SKM-1 treated with dmso at 0.1 percent for 144 hours (cell line): ENCODE results near the gene EP300.
"Not testable (repeated sequence)": the region's sequence is repeated elsewhere in the genome, so short reads cannot be mapped to it uniquely, and the experiment has no call there.

Experiments
- DNase-seq: peaks from one replicate; lab custom pipeline; 2025; ENCODE audit not compliant: unreplicated experiment; lab: John Stamatoyannopoulos, UW

EP300 gene

DNA sequence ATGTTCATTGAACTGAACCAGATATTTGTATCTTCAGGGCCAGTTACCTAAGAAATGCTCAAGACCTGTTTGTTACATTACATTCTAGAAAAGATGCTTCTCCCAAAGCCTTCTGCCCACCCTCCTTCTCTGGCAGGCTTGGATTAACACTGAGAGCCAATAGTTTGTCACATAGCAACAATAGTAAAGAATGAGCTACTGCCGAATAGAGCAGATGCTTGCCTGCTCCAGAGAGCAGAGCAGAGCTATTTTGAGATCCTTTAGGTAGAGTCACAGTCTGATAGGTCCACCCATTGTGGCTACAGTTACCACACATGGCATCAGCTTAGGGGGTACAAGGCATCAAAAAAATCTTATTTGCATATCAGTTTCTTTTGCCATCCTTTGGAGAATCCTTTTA is 13.5 kb upstream of the EP300 start:
- DNase-seq: no peak

- DNase-seq: no peak
Measured at GRCh38 chr22:41085842-41086241, 6.5 kb upstream of the EP300 start.

- DNase-seq: peak; percentile 96
Measured at GRCh38 chr22:41091132-41092022, 1.0 kb upstream of the EP300 start.

DNA sequence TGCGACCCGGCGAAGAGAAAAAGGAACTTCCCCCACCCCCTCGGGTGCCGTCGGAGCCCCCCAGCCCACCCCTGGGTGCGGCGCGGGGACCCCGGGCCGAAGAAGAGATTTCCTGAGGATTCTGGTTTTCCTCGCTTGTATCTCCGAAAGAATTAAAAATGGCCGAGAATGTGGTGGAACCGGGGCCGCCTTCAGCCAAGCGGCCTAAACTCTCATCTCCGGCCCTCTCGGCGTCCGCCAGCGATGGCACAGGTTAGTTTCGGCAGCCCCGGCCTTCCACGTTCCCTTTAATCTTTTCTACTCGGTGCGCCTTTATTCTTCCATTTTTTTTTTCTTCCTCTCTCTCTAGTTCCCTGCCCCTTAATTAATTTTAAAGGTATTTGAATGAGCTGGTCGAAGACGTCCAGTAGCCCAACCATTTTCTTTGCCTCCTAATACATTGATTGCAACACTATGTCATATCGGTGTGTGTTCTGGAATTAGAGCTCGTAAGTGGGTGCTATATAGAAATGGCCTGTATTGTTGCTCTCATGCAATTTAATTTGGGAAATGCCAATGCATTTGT is 537 bp downstream of the EP300 start:
- no peak for DNase-seq

DNA sequence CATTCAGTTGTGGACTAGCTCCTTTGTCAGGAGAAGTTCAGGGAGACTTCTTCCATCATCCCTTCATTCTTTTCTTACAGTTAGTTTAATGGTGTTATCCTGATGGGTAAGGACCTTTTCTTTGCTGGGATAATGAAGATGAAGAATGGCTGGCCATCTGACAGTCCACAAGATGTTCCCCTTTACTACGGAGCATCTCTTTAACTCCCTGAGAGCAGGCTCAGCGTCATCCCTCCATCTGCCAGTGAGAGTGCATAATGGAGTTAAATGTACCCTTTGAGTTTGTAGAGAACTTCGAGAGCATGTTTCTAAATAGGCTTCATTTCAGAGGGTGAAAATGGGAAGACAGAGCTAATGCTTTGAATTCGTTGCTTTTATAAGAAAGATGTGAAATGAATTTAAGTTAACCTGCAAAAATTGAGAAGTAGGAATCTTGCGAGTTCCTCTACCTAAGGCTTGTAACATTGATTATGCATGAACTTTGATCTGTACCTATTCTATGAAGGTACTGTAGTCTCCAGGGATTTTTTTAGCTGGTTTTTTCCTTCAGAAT is 1.7 kb downstream of the EP300 start:
- DNase-seq: peak; percentile 17

DNA sequence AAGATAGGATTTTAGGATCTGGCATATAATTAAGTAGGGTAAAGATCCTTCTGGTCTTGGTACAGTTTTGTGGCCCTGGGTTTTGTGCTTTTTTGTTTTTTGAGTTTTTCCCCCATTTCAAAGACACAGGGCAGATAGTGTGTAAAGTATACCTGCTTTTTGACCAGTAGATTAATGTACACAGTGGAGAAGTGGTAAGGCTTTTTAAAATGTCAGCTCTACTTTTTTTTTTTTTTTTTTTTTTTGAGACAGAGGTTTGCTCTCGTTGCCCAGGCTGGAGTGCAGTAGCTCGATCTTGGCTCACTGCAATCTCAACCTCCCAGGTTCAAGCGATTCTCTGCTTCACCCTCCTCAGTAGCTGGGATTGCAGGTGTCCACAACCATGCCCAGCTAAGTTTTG is 4.0 kb downstream of the EP300 start:
- no peak for DNase-seq

GRCh38 chr22:41096841-41097240 is 4.4 kb downstream of the EP300 start:
- DNase-seq: no peak

DNA sequence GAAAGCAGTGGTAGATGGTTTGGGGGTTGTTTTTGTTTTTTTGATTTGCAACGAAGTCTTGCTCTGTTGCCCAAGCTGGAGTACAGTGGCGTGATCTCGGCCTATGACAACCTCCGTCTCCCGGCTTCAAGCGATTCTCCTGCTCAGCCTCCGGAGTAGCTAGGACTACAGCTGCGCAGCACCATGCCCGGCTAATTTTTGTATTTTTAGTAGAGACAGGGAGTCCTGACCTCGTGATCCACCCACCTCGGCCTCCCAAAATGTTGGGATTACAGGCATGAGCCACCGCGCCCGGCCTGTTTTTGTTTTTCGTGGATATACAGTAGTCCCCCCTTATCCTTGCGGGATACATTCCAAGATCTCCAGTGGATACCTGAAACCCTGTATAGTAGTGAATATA is 6.6 kb downstream of the EP300 start:
- no peak for DNase-seq

GRCh38 chr22:41106122-41106968 is 14.0 kb downstream of the EP300 start:
- no peak for DNase-seq

DNA sequence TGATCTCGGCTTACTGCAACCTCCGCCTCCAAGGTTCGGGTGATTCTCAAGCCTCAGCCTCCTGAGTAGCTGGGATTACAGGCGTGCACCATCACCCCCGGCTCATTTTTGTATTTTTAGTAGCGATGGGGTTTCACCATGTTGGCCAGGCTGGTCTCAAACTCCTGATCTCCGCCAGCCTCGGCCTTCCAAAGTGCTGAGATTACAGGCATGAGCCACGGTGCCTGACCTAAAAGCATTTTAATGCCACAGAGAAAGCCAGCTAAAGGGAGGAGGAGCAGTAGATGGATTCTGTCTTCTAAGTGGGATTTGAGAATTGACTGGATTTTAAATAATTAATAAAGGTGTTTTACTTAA is 14.6 kb downstream of the EP300 start:
- not testable (repeated sequence) for DNase-seq

DNA sequence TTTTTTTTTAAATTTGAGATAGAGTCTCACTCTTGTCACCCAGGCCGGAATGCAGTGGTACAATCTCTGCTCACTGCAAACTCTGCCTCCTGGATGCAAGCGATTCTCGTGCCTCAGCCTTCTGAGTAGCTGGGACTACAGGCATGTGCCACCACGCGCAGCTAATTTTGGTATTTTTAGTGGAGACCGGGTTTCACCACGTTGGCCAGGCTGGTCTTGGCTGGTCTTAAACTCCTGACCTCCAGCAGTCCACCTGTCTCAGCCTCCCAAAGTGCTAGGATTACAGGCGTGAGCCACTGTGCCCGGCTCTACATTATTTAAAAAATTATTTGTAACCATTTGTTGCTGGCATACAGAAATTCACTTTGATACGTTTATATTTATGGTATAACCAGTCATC is 18.6 kb downstream of the EP300 start:
- DNase-seq: no peak

- DNase-seq: no peak
Measured at GRCh38 chr22:41116342-41116741, 23.9 kb downstream of the EP300 start.

- no peak for DNase-seq
Measured at GRCh38 chr22:41117127-41117965, 25.0 kb downstream of the EP300 start.

DNA sequence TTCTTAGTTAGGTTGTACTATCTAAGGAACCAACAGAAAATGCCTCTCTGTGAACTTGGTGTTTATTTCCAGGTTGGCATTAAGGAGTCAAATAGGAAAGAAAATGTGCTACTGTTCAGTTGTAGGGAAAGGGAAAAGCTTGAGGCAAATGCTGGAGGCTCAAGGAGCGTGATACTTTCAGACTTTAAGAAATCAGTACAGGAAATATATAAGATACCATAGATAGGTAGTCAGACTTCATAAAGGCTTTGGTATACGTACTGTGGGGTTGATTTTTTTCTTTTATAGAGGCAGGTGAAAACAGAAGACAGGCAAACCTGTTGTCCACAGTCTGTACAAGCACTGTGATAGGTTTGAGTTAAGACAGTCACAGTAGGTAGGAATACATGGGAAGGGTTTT is 30.8 kb downstream of the EP300 start:
- no peak for DNase-seq

GRCh38 chr22:41124086-41124485 is 31.7 kb downstream of the EP300 start:
- DNase-seq: no peak

- DNase-seq: peak; percentile 4
Measured at GRCh38 chr22:41127451-41127850, 35.1 kb downstream of the EP300 start.

DNA sequence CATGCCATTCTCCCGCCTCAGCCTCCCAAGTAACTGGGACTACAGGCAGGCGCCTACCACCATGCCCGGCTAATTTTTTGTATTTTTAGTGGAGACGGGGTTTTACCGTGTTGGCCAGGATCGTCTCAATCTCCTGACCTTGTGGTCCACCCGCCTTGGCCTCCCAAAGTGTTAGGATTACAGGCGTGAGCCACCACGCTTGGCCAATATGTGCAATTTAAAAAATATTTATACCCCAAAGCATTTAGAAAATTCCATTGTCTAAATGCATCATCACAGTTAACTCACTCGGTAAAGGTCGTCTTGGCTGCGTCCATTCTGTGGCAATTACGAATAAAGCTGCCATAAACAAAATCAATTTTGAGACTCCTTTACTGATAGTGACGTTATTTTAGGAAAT is 36.2 kb downstream of the EP300 start:
- no peak for DNase-seq

DNA sequence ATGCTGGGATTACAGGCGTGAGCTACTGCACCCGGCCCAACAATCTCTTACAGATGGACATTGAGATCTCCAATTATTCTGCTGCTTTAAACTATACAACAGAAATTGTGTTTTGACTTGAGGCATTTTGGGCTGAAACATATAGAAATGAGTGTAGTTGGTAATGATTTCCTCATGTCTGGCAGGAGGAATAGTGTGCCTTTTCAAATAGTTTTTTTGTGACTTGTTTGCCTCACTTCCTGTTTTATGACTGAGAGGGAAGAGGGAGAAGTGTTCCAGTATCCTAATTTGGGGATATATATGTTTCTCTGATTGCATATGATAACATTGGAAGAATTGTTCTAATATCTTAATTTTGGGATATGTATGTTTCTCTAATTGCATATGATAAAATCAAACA is 40.2 kb downstream of the EP300 start:
- DNase-seq: no peak

DNA sequence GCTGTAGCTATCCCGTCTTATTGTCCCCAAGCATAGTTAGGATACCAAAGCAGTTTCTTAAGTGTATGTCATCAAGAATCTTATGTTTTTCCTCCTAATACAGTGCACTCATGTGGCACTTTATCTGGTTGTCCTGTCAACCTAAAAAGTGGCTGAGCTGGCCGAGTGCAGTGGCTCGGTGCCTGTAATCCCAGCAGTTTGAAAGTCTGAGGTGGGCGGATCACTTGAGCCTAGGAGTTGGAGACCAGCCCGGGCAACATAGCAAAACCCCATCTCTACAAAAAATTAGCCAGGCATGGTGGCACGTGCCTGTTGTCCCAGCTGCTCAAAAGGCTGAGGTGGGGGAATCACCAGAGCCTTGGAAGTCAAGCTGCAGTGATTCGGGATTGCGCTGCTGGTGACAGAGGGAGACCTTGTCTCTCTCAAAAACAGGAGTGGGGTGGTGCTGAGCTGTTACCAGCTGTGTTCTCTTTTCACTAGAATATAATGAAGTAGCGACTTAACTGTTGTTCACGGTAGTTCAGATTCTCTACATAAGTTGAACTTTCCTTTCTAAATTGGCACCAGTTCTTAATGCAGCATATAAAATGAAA is 48.1 kb downstream of the EP300 start:
- DNase-seq: no peak

DNA sequence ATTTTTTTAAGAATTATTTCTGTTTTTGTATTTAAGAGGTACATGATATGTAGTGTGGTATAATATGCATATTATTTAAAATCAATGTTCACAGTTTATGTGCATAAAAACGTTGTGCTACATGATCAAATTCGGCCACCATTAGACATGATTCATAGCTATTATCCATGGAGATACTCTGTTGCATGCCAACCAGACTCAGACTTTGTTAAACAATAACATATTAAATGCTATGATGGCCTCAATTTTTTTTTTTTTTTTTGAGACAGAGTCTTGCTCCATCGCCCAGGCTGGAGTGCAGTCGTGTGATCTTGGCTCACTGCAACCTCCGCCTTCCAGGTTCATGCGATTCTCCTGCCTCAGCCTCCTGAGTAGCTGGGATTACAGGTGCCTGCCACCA is 53.5 kb downstream of the EP300 start:
- DNase-seq: not testable (repeated sequence)
